Measurements from ENCODE around the gene EIF2AK2.

Gene EIF2AK2

DNA sequence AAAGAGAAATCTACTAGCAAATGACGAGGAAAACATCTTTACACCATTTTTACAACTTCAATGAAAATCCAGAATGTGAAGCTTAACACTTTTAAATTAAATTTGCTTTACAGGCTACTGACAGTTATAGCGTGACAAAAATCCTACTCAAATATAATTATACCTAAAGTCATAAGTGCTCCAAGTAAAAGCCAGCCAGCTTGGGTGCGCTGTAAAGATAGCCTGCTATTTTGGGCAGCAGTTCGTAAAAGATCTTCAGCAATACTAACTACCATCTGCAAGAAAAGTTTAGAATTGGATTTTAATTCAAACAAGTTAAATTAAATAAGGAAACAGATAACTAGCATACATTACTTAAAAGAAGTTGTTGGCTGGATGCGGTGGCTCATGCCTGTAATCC lies 95.0 kb downstream of the EIF2AK2 start:
- FAIRE-seq: no peak
- no peak for DNase-seq (ENCODE audit: insufficient read length, low spot score)
- TF ChIP-seq, protein P1, sequence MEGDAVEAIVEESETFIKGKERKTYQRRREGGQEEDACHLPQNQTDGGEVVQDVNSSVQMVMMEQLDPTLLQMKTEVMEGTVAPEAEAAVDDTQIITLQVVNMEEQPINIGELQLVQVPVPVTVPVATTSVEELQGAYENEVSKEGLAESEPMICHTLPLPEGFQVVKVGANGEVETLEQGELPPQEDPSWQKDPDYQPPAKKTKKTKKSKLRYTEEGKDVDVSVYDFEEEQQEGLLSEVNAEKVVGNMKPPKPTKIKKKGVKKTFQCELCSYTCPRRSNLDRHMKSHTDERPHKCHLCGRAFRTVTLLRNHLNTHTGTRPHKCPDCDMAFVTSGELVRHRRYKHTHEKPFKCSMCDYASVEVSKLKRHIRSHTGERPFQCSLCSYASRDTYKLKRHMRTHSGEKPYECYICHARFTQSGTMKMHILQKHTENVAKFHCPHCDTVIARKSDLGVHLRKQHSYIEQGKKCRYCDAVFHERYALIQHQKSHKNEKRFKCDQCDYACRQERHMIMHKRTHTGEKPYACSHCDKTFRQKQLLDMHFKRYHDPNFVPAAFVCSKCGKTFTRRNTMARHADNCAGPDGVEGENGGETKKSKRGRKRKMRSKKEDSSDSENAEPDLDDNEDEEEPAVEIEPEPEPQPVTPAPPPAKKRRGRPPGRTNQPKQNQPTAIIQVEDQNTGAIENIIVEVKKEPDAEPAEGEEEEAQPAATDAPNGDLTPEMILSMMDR (IDR thresholded peaks at IDR 0.05; ENCODE audit: insufficient read depth, missing control alignments): no peak

DNA sequence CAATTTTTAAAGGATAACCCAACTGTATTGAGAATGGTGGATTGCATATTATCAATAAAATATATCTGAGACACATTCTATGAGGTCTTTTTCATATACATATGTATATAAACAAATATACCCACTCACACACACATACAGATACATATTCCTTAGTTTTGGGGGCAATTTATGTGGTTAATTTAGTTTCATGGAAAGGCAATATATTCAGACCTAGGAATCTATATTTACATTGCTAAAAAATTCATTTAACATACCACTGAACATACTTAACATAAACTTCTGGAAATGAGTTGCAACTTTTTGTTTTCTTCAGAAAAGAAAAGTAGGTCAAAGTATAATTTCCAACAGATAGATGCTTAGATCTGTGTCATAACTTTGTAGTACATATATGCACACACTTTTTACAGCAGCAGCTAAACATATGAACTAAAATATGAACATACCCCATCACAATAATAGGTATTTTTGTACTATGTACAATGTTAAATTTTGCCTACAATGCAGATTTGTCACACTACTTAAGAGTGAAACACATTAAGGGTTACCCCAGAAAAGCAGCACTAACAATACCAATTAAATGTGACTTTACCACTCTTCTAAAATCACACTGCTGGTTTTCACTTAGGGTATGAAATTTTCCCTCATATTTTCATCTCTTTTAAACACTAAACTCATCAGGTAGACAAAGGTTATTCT lies 95.6 kb downstream of the EIF2AK2 start:
- DNase-seq (ENCODE audit: insufficient read length, low spot score) (no peak), FAIRE-seq (no peak)
- TF ChIP-seq, protein P1 (IDR thresholded peaks at IDR 0.05; ENCODE audit: insufficient read depth, missing control alignments): no peak

DNA sequence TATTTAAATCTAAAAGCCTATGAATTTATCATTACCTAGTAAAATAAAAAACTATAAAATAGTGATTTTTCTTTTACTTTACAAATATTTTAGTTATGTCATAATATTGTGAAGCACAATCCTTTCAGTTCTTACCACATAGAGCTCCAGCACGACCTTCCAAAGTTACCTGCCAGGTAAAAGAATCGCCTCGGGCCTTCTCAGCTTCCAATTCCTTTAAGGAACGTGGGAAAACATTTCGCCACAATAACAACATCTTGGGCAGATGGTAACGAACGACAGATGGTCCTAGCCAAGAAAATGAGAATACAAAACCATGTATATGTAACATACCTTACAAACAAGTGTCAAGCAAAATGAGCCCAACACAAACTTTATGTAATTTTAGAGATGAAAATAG lies 96.3 kb downstream of the EIF2AK2 start:
- TF ChIP-seq, protein P1 (IDR thresholded peaks at IDR 0.05; ENCODE audit: insufficient read depth, missing control alignments): no peak
- DNase-seq (ENCODE audit: insufficient read length, low spot score): no peak
- FAIRE-seq: no peak

DNA sequence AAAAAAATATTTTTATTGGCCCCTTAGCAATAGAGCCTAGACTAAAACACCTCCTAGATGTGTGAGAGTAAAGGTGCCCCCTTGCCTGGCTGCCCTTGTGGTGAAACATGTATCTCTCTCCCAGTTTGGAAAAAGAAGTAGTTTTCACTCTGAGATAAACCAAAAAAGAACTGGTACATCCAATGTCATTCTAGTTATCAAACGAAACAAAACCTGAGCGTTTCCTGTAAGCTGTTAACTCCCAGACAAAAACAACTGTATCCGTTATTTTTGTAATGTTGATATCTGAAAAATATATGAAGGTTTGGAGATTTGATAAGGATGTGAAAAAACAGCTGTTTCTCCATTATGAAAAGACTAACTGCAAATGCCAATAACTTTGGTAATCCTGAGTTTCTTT lies 96.9 kb downstream of the EIF2AK2 start:
- FAIRE-seq (no peak), DNase-seq (ENCODE audit: insufficient read length, low spot score) (no peak)
- TF ChIP-seq, protein P1 (IDR thresholded peaks at IDR 0.05; ENCODE audit: insufficient read depth, missing control alignments): no peak

DNA sequence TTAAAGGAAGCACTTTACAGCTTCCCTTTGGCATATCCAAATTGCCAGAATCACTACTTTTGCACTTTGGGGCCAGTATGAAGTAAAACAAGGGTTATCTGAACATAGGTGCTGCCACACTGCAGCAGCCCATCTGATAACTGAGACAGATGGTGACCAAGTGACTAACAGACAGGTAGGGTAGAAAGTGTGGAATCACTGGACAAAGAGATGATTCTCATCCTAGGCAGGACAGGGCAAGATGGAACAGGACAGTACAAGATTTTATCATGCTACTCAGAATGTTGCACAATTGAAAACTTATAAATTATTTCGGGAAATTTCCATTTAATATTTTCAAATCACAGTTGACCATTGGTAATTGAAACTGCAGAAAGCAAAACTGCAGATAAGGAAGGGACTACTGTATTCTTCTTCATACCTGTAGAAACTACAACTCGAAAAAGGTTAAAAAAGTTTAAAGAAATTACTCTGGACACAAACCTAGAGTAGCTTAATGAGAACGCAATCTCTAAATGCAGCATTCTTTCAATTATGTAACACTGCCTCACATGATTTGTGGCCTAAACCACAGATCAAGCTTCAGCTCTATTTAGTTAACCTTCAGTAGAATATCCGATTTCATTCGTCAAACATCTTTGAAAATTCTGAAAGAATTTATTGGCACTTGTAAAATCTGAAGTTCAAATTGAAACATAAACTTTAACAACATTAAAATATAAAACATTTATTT lies 104.0 kb downstream of the EIF2AK2 start:
- TF ChIP-seq, protein P1 (IDR thresholded peaks at IDR 0.05; ENCODE audit: insufficient read depth, missing control alignments): no peak
- FAIRE-seq: no peak
- DNase-seq (ENCODE audit: insufficient read length, low spot score): no peak

Measured in D721Med (cell line).